Measurements from ENCODE around the gene MEI1.

Gene MEI1

DNA sequence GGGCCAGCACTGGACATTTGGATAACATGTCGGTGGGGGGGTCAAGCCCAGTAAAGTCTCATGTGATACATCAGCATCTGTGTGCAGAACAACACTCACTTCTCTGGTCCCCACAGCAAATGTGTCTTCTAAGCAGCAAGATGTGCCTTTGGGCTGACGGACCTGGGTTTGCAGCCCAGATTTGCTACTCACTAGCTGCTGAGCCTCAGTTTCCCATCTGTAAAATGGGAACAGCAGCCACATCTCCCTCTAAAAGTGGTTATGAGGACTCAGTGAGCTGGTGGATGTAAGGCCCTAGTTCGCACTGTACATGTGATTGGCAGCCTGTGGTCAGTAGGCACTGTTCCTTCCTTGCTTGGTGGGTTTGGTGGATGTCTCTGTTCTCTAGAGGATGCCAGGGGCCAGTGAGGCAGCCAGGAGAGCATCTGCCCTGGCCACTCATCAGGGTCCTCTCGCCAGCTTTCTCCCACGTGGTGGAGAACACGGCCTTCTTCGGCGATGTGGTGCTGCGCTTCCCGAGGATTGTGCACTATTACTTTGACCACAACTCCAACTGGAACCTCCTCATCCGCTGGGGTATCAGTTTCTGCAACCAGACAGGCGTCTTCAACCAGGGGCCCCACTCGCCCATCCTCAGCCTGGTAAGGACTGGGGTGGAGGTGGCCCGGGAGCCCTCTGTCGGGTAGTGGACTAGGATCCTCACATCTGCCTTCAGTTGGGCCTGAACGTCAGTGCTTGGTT, 113.7 kb downstream of the MEI1 start:
- TF ChIP-seq CTCF (IDR thresholded peaks at IDR 0.05): no peak
- Histone ChIP-seq H3K4me3 (no peak overlapping the region), H3K27ac (no peak overlapping the region)
- no peak for DNase-seq (ENCODE audit: low spot score)

DNA sequence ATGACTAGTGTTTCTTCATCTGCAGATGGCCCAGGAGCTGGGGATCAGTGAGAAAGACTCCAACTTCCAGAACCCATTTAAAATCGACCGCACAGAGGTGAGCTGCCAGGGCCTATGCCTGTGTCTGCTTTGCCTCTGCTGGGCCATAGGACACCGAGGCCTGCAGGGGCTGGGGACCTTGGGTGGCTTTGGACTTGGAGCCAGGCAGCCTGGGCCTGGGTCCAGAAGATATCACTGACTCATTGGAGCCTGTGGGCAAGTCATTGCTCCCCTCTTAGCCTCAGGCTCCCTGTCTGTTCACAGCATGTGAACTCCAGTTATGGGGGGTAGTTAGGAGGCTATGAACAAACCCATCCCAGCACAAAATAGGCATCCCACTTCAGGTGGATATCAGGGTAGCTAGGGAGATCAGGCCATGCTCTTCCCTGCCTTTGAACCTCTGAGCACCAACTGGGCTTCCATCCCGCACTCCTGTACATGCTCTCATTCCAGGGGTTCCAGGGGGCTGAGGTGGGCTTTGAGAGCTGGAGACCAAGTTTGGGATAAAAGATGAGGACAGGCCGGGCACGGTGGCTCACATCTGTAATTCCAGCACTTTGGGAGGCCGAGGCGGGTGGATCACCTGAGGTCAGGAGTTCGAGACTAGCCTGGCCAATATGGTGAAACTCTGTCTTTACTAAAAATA, 114.6 kb downstream of the MEI1 start:
- Histone ChIP-seq H3K4me3 (no peak overlapping the region), H3K27ac (no peak overlapping the region)
- no peak for DNase-seq (ENCODE audit: low spot score)
- TF ChIP-seq CTCF (IDR thresholded peaks at IDR 0.05): no peak

GRCh38 chr22:41815716-41816115, 116.4 kb downstream of the MEI1 start:
- TF ChIP-seq CTCF (IDR thresholded peaks at IDR 0.05): no peak
- no peak overlapping the region for H3K27ac ChIP-seq
- no peak for DNase-seq (ENCODE audit: low spot score)
- no peak overlapping the region for H3K4me3 ChIP-seq

- no peak for DNase-seq (ENCODE audit: low spot score)
- TF ChIP-seq CTCF (IDR thresholded peaks at IDR 0.05): no peak
- H3K27ac ChIP-seq: no peak overlapping the region
- no peak overlapping the region for H3K4me3 ChIP-seq
Observed at GRCh38 chr22:41816241-41816640, 116.9 kb downstream of the MEI1 start.

DNA sequence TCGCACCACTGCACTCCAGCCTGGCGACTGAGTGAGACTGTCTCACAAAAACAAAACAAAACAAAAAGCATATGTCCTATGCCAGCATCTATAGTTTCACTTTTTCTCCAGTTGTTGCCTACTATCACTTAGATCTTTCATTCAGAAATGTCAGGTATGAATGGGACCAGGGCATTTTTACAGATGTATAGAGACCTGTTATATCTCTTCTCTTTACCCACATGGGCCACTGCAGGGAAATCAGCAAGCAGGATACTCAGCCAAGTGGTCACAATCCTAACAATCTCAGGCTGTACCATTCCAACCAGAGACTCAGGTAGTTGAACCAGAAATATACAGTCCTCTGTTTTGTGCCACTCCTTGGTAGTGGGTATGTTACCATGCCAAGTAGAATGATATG, 117.6 kb downstream of the MEI1 start:
- DNase-seq (ENCODE audit: low spot score): no peak
- no peak for TF ChIP-seq CTCF (IDR thresholded peaks at IDR 0.05)
- Histone ChIP-seq H3K27ac (no peak overlapping the region), H3K4me3 (no peak overlapping the region)

DNA sequence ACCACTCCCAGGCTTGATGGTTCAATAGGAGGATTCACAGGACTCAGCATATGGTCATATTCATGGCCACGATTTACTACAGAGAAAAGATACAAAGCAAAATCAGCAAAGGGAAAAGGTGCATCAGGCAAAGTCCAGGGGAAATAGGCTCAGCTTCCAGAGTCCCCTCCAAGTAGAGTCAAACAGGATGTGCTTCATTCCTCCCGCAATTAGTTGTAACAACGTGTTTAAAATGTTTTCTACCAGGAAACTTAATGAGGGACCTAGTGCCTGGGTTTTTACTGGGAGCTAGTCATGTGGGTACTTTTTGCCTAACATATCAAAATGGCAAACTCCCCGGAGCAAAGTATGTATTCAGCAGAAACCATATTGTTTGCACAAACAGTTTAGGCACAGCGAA, 118.7 kb downstream of the MEI1 start:
- no peak for DNase-seq (ENCODE audit: low spot score)
- Histone ChIP-seq H3K27ac (no peak overlapping the region), H3K4me3 (no peak overlapping the region)
- TF ChIP-seq CTCF (IDR thresholded peaks at IDR 0.05): no peak

DNA sequence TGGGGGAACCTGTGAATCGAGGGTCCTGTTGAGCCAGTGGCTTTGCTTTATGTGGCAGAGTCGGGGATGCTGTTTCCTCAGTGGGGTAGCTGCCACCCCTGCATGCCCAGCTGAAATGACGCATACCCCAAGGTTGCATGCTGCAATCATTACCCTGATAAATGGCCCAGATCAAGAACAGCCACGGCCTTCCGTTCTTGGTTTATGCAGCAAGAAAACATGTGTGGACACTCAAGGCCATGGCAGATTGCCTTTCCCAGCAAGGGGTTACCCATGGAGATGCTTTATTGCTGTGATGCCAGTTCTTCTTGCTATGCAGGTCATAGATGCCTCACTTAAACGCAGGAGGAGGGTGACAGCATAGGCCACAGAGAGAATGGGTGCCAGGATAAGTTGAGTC, 119.3 kb downstream of the MEI1 start:
- Histone ChIP-seq H3K4me3 (no peak overlapping the region), H3K27ac (no peak overlapping the region)
- no peak for TF ChIP-seq CTCF (IDR thresholded peaks at IDR 0.05)
- DNase-seq (ENCODE audit: low spot score): no peak
